Natural killer cell treated with Interleukin-12 subunit alpha and Interleukin-12 subunit beta and Interleukin-15 and Interleukin-18, amount 100 ng/mL, for 72 hours (primary cell): ENCODE measurements around the gene RSPO1. TPM values are rescaled to one million over a fixed set of nuclear protein-coding genes. Genes with fewer than 3 reads are reported as not detected.

ENCODE experiments used
- ATAC-seq, 2 donors: fragments of 150-1000 bp; cut with Tn5 transposase in 1 of 2; sonication (Bioruptor Pico), chemical (Tn5 transposase) in 1 of 2; 2 replicates each; pipeline ENCODE4 v1.10.0; 2021
- DNase-seq: peaks from one replicate; pipeline ENCODE4 v3.0.0; 2022; ENCODE audit warnings: low spot score
- H3K27ac Mint-ChIP-seq, 2 donors: 1 replicate in 1 of 2; 2 replicates in 1 of 2; pipeline ENCODE4 v1.8.0; 2022; ENCODE audit warnings: mixed read lengths in 2 of 2, mild to moderate bottlenecking in 1 of 2, moderate library complexity in 1 of 2
- H3K27me3 Mint-ChIP-seq, 2 donors: 1 replicate in 1 of 2; 2 replicates in 1 of 2; pipeline ENCODE4 v1.8.0; 2022; ENCODE audit warnings: mixed read lengths in 2 of 2
- H3K36me3 Mint-ChIP-seq: one replicate; pipeline ENCODE4 v1.8.0; 2022; ENCODE audit warnings: mixed read lengths
- H3K4me1 Mint-ChIP-seq, 2 donors: 1 replicate in 1 of 2; 2 replicates in 1 of 2; pipeline ENCODE4 v1.8.0; 2022; ENCODE audit warnings: low read depth in 2 of 2, mixed read lengths in 2 of 2, mild to moderate bottlenecking in 1 of 2
- H3K4me3 Mint-ChIP-seq: one replicate; pipeline ENCODE4 v1.8.0; 2022; ENCODE audit warnings: mixed read lengths
- H3K9me3 Mint-ChIP-seq: 2 replicates; pipeline ENCODE4 v1.8.0; 2022; ENCODE audit warnings: mixed read lengths
- total RNA-seq, 2 donors: library from RNA; stranded (reverse); gene quantifications; one replicate each; pipeline ENCODE4 v1.2.3, GENCODE V29; 2022

The RSPO1 gene
- total RNA-seq, 2 donors from 2014 or later = not detected

DNA sequence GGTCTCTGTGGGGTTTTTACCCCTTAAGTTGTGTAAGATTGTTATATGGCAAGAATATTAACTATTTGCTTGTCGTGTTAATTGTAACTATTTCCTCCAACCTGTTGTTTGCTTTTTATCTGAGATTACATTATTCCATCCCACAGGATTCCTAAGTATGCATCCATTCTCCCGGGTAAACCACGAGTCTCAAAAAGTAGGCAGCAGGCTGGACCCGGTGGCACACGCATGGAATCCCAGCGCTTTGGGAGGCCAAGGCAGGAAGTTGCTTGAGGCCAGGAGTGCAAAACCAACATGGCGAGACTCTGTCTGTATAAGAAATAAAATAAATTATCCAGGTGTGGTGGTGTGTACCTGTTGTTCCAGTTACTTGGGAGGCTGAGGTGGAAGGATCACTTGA, 12.6 kb upstream of the RSPO1 start:
- H3K27me3 Mint-ChIP-seq = peaks cover 7 to 12% of the 10 kb centered on the region in 2 donors
- no peaks in the 10 kb centered on the region for H3K9me3 Mint-ChIP-seq
- H3K4me3 Mint-ChIP-seq = no peak overlapping the region
- no peak overlapping the region for H3K27ac Mint-ChIP-seq
- H3K36me3 Mint-ChIP-seq = no peaks in the 10 kb centered on the region
- DNase-seq (no peak), ATAC-seq (no peak)
- no peaks in the 10 kb centered on the region for H3K4me1 Mint-ChIP-seq

DNA sequence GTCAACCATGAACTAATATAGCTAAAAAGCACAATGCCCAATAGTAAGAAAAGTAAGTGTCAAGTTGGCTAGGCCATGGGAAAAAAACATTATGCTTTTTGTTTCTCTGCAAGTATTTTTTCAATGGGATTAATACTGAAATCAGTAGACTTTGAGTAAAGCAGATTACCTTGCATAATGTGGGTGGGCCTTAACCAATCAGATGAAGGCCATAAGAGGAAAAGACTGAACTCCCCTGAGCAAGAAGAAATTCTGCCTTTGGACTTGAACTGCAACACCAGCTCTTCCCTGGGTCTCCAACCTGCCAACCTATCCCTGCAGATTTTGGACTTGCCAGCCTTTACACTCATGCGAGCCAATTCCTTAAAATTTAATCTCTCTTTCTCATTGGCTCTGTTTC, 6.4 kb upstream of the RSPO1 start:
- ATAC-seq (no peak), DNase-seq (no peak)
- H3K27ac Mint-ChIP-seq = no peak overlapping the region
- H3K27me3 Mint-ChIP-seq = peaks cover 17 to 26% of the 10 kb centered on the region in 2 donors
- H3K4me1 Mint-ChIP-seq = no peaks in the 10 kb centered on the region
- no peak overlapping the region for H3K4me3 Mint-ChIP-seq
- no peaks in the 10 kb centered on the region for H3K9me3 Mint-ChIP-seq
- no peaks in the 10 kb centered on the region for H3K36me3 Mint-ChIP-seq

DNA sequence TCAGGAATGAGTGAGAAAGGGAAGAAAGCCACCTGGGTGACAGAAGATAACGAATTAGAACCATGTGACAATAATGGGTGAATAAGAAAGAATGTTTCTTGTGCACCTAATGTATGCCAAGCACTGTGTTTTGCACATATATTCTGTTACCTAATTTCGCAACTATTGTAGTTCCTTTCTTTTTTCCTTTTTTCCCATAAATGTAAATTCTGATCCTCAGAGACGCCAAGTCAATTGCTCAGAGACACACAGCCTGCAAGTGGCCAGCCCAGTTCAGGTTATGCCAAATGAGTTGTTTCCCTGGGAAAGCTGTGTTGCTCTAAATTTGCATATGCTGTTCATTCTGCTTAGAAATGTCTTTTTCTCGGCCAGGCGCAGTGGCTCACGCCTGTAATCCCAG, 1.7 kb upstream of the RSPO1 start:
- Mint-ChIP-seq H3K36me3 (no peaks in the 10 kb centered on the region), H3K4me3 (no peak overlapping the region), H3K4me1 (peaks cover 0 to 4% of the 10 kb centered on the region in 2 donors), H3K9me3 (no peaks in the 10 kb centered on the region), H3K27me3 (peaks cover 41 to 47% of the 10 kb centered on the region in 2 donors), H3K27ac (no peak overlapping the region)
- DNase-seq (no peak), ATAC-seq (no peak)

DNA sequence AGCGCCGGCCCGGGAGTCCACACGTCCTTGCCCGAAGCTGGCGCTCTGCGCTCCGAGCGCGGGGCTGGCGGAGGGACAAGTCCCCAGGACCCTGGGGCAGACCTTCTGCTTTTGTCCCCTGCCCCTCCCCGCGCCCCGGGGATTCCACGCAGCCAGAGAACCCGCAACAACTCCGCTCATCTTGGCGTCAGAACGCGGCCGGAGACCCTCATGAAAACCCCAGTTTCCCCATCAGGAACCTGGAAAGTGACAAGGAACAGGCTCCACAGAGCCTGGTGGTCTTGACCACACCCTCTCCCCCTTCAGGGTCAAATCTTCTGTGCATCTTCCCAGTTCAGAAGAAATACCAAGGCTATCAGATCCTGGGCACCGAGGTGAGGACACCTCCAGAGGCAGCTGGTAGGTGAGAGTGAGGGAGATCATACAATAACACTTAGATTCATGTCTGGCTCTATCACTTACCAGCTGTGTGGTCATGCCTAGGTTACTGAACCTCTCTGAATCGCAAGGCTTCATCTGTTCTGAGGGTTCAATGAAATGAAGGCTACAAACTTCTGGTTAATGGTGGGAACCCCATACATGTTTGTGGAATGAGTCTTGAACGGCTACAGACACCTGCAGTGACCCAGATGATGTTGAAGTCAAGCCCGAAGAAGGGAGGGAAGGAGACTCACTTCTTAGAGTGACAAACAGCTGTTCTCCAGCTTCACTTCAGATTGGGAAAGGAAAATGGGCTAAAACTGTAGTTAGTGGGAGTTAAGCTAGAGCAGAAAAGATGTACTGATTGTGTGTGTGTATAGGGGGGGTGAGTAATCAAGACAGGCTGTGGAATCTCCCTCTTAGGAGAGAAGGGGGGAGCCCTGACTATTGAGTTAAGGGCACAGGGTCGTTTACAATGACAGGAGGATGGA, 555 bp upstream of the RSPO1 start:
- H3K4me3 Mint-ChIP-seq = no peak overlapping the region
- H3K4me1 Mint-ChIP-seq = peaks cover 0 to 4% of the 10 kb centered on the region in 2 donors
- H3K27ac Mint-ChIP-seq = no peak overlapping the region
- DNase-seq (no peak), ATAC-seq (no peak)
- peaks cover 53 to 58% of the 10 kb centered on the region in 2 donors for H3K27me3 Mint-ChIP-seq
- H3K9me3 Mint-ChIP-seq = no peaks in the 10 kb centered on the region
- no peaks in the 10 kb centered on the region for H3K36me3 Mint-ChIP-seq

DNA sequence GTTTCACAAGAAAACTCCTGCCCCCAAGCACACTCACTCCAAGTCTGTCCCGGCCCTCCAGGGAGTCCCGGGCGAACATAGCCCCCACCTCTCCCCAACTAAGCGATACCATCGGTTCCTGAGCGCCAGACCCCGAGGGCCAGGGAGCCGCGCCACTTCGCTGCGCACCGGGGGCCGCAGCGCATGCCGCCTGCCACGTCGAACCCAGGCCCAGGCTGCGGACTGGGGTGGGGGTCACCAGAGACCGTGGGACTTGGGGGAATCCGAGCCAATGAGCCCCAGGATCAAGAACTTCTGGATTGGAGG, 801 bp downstream of the RSPO1 start:
- Mint-ChIP-seq H3K27ac (no peak overlapping the region), H3K4me1 (peaks cover 0 to 4% of the 10 kb centered on the region in 2 donors), H3K9me3 (no peaks in the 10 kb centered on the region), H3K4me3 (no peak overlapping the region), H3K27me3 (peaks cover 61 to 65% of the 10 kb centered on the region in 2 donors), H3K36me3 (no peaks in the 10 kb centered on the region)
- DNase-seq = no peak
- ATAC-seq = no peak

GRCh38 chr1:37633040-37633937, 1.4 kb downstream of the RSPO1 start:
- no peak overlapping the region for H3K4me3 Mint-ChIP-seq
- no peaks in the 10 kb centered on the region for H3K9me3 Mint-ChIP-seq
- no peak for ATAC-seq
- H3K36me3 Mint-ChIP-seq = no peaks in the 10 kb centered on the region
- peaks cover 66 to 67% of the 10 kb centered on the region in 2 donors for H3K27me3 Mint-ChIP-seq
- peaks cover 0 to 4% of the 10 kb centered on the region in 2 donors for H3K4me1 Mint-ChIP-seq
- no peak for DNase-seq
- no peak overlapping the region for H3K27ac Mint-ChIP-seq

DNA sequence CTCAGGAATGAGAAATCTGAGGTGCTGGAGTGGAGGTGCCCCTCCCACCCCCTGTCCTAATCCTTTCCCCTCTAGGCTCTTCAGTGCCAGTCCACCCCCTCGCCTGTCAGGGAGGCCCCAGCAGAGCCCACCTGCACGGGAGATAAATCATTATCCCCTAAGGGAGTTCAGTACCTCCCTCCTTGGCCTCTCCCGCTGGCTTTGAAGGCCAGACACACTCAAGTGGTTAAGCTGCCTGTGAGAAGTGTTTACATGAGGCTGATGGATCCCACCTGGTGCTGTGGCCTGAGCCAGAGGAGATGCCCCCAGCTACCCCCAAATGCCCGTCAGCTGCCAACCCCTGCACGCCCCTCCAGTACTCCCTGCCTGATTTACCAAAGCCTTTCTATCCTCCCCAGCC, 3.7 kb downstream of the RSPO1 start:
- Mint-ChIP-seq H3K27ac (no peak overlapping the region), H3K9me3 (no peaks in the 10 kb centered on the region), H3K4me1 (peaks cover 0 to 4% of the 10 kb centered on the region in 2 donors), H3K4me3 (no peak overlapping the region), H3K27me3 (peaks cover 70 to 75% of the 10 kb centered on the region in 2 donors), H3K36me3 (no peaks in the 10 kb centered on the region)
- ATAC-seq = no peak
- no peak for DNase-seq

DNA sequence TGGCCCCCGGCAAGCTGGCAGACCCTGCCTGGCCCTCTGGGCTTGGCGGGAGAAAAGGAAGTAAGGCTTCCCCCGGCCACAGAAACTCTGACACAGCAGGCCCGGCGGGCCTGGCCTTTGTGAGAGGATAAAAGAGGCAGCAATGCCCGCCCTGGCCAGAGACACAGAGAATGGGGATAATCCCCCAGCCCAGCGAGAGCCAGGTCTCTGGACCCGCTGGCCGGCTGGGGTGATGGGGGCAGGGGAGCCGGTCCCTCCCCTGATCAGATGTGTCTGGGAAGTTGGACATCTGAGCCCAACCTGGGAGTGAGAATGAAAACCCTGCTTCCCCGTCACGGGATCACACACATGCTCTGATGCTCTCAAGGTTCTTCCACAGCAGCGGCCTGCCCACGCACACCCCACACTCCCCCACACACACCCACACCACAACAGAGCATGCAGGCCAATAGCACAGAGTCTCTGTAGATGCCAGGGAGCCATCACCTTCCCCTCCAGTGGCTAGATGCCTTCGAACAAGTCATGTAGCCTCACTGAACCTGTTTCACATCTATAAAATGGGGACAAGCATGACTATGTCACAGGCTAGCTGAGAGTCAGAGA, 4.2 kb downstream of the RSPO1 start:
- Mint-ChIP-seq H3K27me3 (peaks cover 67 to 70% of the 10 kb centered on the region in 2 donors), H3K27ac (no peak overlapping the region), H3K4me3 (no peak overlapping the region), H3K4me1 (peaks cover 0 to 4% of the 10 kb centered on the region in 2 donors), H3K36me3 (no peaks in the 10 kb centered on the region), H3K9me3 (no peaks in the 10 kb centered on the region)
- DNase-seq (no peak), ATAC-seq (peak in 1 of 2 donors; percentile 21)

GRCh38 chr1:37629726-37630425, 4.8 kb downstream of the RSPO1 start:
- no peak overlapping the region for H3K4me3 Mint-ChIP-seq
- peaks cover 67 to 69% of the 10 kb centered on the region in 2 donors for H3K27me3 Mint-ChIP-seq
- ATAC-seq (no peak), DNase-seq (no peak)
- H3K4me1 Mint-ChIP-seq = peaks cover 0 to 4% of the 10 kb centered on the region in 2 donors
- H3K27ac Mint-ChIP-seq = no peak overlapping the region
- H3K9me3 Mint-ChIP-seq = no peaks in the 10 kb centered on the region
- no peaks in the 10 kb centered on the region for H3K36me3 Mint-ChIP-seq

DNA sequence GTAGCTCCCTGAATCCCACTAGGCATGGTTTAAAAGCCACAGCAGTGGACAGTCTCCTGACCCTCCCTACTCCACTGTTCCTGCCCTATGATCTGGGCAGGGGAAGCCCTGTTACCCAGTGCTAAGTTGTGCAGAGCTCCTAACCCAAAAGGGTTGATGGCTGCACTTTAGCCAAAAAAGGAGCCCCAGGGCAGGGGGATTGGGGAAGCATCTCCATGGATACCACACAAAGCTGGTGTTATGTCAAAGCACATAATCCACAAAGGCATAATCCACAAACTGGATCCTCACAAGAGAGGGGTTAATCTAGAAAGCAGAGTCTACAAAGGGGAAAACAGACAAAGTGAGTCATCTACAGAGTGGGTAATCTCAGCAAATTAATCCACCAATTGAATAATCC, 5.7 kb downstream of the RSPO1 start:
- H3K36me3 Mint-ChIP-seq = no peaks in the 10 kb centered on the region
- no peak for ATAC-seq
- no peak overlapping the region for H3K4me3 Mint-ChIP-seq
- H3K4me1 Mint-ChIP-seq = peaks cover 0 to 4% of the 10 kb centered on the region in 2 donors
- H3K9me3 Mint-ChIP-seq = no peaks in the 10 kb centered on the region
- no peak for DNase-seq
- H3K27me3 Mint-ChIP-seq = peaks cover 70 to 75% of the 10 kb centered on the region in 2 donors
- H3K27ac Mint-ChIP-seq = no peak overlapping the region

GRCh38 chr1:37628026-37628556, 6.6 kb downstream of the RSPO1 start:
- peaks cover 68 to 72% of the 10 kb centered on the region in 2 donors for H3K27me3 Mint-ChIP-seq
- no peak overlapping the region for H3K27ac Mint-ChIP-seq
- H3K9me3 Mint-ChIP-seq = no peaks in the 10 kb centered on the region
- H3K4me1 Mint-ChIP-seq = peaks cover 0 to 4% of the 10 kb centered on the region in 2 donors
- no peak overlapping the region for H3K4me3 Mint-ChIP-seq
- no peaks in the 10 kb centered on the region for H3K36me3 Mint-ChIP-seq
- no peak for DNase-seq
- no peak for ATAC-seq

DNA sequence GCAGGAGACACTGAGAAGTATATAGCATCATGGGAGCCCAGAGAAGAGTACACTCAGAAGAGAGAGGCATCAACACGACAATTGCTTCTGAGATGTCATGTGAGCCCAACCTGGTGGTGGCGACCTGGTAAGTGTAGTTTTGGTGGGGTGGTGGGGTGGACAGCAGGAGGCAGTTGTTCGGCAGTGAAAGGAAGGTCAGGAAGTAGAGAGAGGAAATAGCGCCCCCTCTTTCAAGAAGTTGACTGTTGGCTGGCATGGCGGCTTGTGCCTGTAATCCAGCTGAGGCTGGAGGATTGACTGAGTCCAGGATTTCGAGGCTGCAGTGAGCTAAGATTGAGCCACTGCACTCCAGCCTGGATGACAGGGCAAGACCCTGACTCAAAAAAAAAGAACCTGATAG, 12.6 kb downstream of the RSPO1 start:
- no peak overlapping the region for H3K4me3 Mint-ChIP-seq
- no peaks in the 10 kb centered on the region for H3K9me3 Mint-ChIP-seq
- no peak overlapping the region for H3K27ac Mint-ChIP-seq

GRCh38 chr1:37621326-37621870, 13.3 kb downstream of the RSPO1 start:
- Mint-ChIP-seq H3K4me3 (no peak overlapping the region), H3K36me3 (no peaks in the 10 kb centered on the region), H3K4me1 (no peaks in the 10 kb centered on the region), H3K27ac (no peak overlapping the region), H3K9me3 (no peaks in the 10 kb centered on the region), H3K27me3 (peaks cover 30 to 38% of the 10 kb centered on the region in 2 donors)
- ATAC-seq (no peak), DNase-seq (no peak)

More for the DNA sequence above, 12.6 kb downstream of the RSPO1 start:
- H3K4me1 Mint-ChIP-seq = no peaks in the 10 kb centered on the region
- H3K36me3 Mint-ChIP-seq = no peaks in the 10 kb centered on the region
- ATAC-seq (peak in 1 of 2 donors; percentile 17), DNase-seq (no peak)
- H3K27me3 Mint-ChIP-seq = peaks cover 33 to 46% of the 10 kb centered on the region in 2 donors
